NCI-H146 treated with DMSO at 0.1 percent for 48 hours (cell line): ENCODE results near the gene FKBP1B.
"Not testable (repeated sequence)": the region's sequence is repeated elsewhere in the genome, so short reads cannot be mapped to it uniquely, and the experiment has no call there.

Source experiments
- DNase-seq: peaks from one replicate; lab custom pipeline; 2025; ENCODE audit not compliant: unreplicated experiment; lab: John Stamatoyannopoulos, UW

FKBP1B gene

GRCh38 chr2:24058564-24059271 is 9.2 kb downstream of the FKBP1B start:
- DNase-seq: no peak

DNA sequence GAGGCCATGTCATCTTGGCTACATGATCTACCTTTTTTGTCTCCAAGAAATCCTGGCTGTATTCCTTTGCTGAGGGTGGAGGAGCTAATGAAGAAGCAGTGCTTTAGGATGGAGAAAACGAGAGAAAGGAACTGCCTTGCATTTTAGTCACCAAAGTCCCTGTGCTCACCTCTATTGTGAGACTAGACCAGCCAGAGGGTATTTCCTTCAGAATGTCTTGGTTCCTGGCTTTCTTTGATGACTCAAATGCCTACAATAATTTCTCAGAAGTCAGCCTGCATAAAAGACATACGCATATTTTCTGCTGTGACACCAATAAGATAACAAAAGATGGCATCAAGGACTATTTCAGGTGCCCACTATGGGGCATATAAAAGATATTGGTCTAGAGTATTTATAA is 15.8 kb downstream of the FKBP1B start:
- no peak for DNase-seq

GRCh38 chr2:24072259-24072658 is 22.7 kb downstream of the FKBP1B start:
- DNase-seq: no peak

DNA sequence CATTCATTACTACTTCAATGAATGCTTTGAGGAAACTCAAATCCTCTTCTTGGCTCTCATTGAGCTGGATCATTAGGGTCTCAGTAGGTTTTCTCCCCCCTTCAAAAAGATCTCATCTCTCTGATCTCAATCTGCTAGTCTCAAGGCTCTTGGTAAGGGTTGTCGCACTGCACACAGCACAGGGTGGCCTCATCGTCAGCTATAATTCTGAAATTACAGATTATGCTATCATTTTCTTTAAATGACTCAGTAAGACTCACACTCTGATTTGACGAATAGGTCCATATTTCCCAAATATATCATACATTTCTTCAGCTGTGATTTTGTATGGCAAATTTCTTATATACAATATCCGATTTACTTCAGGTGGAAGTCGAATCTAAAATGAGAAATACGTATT is 24.3 kb downstream of the FKBP1B start:
- no peak for DNase-seq

GRCh38 chr2:24075259-24075658 is 25.7 kb downstream of the FKBP1B start:
- no peak for DNase-seq

DNA sequence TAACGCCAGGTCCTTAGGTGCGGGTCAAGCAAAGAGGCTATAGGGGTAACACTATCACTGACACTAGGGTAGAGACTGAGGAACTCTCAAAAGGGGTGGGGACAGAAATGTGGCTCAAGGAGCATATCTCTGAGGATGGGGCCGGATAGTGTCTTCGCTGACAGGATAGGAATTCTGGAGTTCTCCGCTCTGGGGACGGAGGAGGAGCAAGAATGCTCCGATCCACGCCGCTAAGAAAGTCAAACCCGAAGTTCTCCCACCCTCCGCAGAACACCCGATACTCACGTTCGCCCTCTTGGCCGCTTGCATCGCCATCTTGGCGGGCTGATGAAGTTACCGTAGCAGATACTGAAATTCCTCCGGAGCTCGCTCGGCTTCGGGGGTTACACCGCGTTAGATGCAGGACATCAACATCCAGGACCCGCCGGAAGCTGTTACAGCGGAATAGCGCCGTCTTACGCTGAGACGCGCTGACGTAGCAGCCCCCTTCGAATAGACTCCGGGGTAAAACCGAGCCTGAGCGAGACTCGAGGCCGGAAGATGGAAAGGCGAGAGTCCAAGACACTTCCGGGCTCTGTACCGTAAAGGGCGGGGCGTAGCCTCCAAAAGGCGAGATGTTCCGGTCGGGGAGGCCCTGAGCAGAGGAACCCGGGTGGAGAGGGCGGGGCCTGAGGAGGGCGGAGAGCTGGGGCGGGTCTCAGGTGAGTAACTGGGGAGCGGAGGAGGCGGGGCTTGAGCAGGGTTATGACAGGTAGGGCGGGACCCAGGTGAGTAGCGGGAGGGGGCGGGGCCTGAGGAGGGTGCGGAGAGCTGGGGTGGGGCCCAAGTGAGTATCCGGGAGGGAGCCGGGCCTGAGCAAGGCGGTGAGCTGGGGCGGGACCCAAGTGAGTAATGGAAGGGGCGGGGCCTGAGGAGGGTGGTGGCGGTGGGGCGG is 26.6 kb downstream of the FKBP1B start, which contains the start of gene SF3B6:
TSS of gene SF3B6 (minus strand) at position 412 of the 934 bp plus-strand sequence. CDS start at position 315, 97 bp downstream.
- peak; percentile 99 for DNase-seq

DNA sequence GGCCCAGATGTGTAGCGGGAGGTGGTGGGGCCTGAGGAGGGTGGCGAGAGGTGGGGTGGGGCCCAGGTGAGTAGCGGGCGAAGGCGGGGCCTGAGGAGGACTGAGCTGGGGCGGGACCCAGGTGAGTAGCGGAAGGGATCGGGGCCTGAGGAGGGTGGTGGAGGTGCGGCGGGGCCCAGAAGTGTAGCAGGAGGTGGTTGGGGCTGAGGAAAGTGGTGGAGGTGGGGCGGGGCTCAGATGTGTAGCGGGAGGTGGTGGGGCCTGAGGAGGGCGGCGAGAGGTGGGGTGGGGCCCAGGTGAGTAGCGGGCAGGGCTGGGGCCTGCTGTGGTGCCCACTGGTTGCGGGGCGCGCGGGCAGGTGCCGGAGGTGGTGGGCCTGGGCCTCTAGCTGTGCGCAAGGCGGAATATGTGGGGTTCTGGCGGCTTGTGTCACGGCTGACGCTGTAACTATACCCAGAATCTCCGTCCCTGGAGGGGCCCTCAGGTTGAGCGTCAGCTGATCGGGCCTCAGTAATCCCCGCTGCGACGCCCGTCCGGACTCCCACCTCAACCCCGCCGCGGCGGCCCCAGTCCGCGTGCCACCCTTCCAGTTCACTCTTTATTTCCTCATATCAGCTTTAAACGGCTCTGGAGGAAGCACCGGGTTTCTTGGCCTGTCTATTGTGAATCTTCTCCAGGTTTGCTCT is 27.5 kb downstream of the FKBP1B start:
- DNase-seq: peak; percentile 99

DNA sequence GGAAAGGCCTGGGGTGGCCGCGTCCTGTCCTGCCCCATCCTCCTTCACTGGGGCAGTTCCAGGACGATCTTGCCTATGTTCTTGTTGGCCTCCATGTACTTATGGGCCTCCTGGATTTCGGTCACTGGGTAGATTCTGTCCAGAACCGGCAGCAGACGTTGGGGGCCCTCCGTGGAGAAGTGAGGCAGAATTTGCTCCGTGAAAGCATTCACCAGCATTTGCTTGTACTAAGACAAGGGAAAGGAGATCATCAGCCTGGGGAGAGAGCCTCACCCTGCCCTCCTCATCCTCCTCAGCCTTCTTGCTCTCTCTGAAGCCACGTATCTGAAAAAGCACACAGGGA is 28.0 kb downstream of the FKBP1B start:
- DNase-seq: no peak

- DNase-seq: no peak
These were observed 28.3 kb downstream of the FKBP1B start for GRCh38 chr2:24077879-24078278.

DNA sequence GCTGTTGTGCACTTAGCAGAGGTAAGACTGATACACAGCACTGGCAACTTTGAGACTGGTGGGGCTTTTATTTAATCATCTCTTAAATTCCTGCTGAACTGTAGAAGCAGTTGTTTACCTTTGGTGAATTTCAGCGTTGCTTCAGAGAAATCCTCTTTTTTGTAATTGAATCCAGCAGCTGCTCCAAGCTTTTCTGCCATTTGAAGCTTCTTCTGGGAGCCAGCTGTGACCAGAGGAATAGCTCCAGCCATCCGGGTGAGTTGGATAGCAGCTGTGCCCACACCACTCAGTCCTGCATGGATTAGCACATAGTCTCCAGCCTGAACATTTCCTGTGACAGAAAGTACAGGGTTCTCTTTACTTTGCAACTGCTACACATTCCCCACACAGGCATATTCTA is 31.2 kb downstream of the FKBP1B start:
- DNase-seq: no peak

GRCh38 chr2:24082787-24083566 is 33.4 kb downstream of the FKBP1B start:
- DNase-seq: no peak

- DNase-seq: peak; percentile 91
These were observed 34.2 kb downstream of the FKBP1B start for GRCh38 chr2:24083567-24084385.

GRCh38 chr2:24084386-24085199 is 35.1 kb downstream of the FKBP1B start, which contains the start of gene TP53I3:
Gene TP53I3, minus strand, starts transcription at chr2:24084834. Its CDS starts 508 bp downstream, at chr2:24084326.
- DNase-seq: peak; percentile 82

DNA sequence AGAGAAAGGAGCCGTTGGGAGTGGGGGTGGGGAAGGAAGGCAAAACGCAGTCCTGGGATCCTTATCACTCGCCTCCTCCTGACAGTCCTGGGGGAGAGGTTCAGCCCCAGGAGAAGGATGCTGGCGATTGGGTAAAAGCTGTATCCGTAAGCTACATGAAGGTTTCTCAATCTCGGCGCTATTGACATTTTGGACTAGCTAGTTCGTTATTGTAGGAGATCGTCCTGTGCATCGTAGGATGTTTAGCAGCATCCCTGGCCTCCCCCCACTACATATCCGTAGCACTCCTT is 35.6 kb downstream of the FKBP1B start:
- no peak for DNase-seq

GRCh38 chr2:24086241-24086640 is 36.7 kb downstream of the FKBP1B start:
- no peak for DNase-seq

DNA sequence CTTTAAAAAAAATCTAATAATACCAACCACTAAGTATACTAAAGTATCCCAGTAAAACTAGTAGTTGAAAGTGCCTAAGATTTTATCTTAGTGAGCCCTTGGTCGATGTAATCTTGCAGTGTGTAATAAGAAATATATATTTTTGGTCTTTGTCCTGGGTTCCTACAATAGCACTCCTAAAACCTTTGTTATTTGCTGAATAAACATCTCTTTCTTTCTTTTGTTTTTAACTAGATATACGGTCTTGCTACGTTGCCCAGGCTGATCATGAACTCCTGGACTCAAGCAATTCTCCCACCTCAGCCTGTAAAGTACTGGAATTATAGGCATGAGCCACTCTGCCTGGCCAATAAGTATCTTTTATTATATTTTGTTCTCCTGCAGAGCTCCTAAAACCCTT is 37.5 kb downstream of the FKBP1B start:
- DNase-seq: no peak

GRCh38 chr2:24088821-24089359 is 39.3 kb downstream of the FKBP1B start:
- no peak for DNase-seq

DNA sequence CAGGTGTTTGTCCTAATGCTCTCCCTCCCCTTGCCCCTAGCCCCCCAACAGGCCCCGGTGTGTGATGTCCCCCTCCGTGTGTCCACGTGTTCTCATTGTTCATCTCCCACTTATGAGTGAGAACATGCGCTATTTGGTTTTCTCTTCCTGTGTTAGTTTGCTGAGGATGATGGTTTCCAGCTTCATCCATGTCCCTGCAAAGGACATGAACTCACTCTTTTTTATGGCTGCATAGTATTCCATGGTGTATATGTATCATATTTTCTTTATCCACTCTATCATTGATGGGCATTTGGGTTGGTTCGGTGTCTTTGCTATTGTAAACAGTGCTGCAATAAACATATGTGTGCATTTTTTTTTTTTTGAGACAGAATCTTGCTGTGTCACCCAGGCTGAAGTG is 43.7 kb downstream of the FKBP1B start:
- DNase-seq: not testable (repeated sequence)

- not testable (repeated sequence) for DNase-seq
These were observed 45.7 kb downstream of the FKBP1B start for GRCh38 chr2:24095171-24095677.
